Stimulated activated naive CD8-positive, alpha-beta T cell treated with anti-CD3 and anti-CD28 coated beads, Interleukin-15, Interleukin-2, amounts not matched to agents 100 U/mL and 50 U/mL, for 24 hours (primary cell): ENCODE results near the gene ACOT12.
"Not testable (repeated sequence)": the region's sequence is repeated elsewhere in the genome, so short reads cannot be mapped to it uniquely, and the experiment has no call there.

Experiments used
- ATAC-seq: fragments of 150-1000 bp; cut with Tn5 transposase; one replicate; pipeline ENCODE4 v1.10.0; 2021
- DNase-seq: peaks from one replicate; pipeline ENCODE4 v3.0.0; 2021

Gene ACOT12

DNA sequence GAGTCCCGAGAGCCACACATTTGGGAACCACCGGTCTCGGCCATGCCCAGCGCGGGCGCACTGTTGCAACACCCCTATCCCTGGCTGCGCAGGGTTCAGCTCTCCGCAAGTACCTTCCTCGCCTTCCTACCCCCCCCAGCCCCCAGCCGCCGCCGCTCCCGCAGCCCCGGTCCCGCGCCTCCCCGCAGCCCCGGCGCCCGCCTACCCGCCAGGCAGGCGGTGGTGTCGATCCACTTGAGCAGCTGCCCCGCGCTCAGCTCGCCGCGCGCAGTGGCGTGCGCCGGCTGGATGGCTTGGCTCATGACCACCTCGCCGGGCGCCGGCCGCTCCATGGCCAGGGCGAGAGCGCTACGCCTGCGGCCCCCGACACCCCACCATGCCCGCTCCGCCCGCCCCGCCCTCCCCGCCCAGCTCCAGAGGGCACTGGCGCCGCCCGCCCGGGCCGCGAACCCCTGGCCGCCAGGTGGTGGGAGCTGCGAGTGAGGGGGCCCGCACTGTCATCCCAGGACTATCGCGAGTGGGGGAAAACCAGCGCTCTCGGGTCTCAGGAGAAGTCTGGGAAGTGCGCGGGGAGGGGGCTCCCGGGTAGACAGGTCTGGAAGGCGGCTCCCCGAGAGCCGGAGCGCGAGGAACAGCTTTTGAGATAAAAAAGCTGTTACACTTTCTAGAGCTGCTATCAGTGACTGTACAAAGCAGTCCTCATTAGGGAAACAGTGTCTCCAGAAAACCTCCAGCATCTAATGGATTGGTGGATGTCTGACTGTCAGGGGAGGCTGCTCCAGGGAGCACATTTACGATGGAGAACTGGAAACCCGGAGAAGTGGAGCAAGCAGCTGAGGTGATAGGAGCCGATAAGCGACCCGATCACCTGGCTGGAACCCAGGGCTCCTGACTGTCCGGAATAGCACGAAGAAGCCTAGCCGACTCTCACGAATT, at the start of gene ACOT12:
ACOT12 (minus strand) TSS at position 352 of the 936 bp plus-strand sequence; CDS start at position 332, 20 bp downstream.
- peak; percentile 4 for DNase-seq
- ATAC-seq = no peak

DNA sequence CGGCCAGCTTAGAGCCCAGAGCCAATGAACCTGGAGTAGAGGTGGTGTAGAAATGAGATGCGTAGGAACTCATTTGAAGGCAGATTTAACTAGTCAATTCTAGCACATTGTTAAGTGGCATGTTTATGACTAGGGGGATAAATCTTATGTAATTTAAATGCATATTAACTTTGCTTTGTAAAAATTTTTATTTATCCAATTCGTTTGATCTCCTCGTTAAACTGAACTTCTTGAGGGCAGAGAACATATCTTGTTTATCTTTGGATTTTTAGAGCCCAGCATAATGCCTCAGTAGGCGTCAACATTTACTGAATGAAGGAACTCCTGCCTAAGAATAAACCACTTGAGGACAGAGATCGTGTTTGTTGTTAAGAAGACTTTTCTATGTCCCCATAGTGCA, 41.1 kb upstream of the ACOT12 start:
- no peak for DNase-seq
- no peak for ATAC-seq

DNA sequence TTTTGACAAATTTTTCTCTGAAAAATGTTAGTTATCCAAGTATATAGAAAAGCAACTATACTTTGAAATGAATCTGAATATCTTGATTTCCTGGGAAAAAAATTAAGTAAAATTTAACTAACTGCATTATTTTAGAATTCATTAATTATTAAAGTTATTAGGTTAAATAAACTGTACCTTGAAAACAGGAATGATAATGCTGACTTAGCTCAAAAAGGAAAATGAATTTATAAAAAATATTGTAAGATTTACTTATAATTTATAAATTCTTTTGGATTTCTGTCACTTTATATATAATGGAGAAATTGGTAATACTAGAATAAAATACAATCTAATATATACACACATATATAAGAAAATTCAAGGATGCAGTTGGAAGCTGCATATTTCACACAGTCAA, 36.1 kb upstream of the ACOT12 start:
- ATAC-seq (no peak), DNase-seq (no peak)

DNA sequence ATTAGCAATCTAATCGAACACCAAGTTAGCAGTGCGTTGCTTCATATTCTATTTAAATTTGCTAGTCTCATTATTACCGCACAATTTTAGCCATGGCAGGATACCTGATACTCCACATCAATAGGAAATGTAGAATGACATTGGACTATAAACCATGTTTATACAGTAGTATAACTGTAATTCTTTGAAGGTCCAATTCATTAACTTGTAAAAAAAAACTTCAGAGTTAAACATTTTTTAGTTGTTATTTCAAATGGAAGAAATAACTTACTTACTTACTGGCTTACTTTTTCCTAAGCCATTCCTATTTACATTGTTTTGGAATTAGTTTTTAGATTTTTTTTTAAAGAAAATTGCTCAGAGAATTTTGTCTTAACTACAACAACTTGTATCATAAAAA, 35.4 kb upstream of the ACOT12 start:
- ATAC-seq = no peak
- DNase-seq = no peak

DNA sequence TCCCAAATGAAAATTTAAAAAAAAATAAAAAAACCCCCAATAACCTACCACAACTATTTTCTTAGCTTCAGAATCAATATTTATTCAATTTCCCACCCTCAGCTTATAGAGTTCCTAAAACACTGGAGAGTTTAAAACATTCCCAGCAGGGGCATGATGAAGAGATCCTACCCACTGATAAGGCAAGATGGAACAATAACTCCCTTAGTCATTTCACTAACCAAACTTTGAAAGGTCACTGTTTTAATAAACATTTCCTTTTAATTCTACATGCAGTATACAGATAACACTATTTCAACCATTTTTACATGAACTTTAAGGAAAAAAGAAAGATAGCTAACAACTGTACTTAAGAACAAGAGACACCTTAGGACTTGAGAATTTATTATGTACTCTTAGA, 34.9 kb upstream of the ACOT12 start:
- no peak for DNase-seq
- no peak for ATAC-seq

DNA sequence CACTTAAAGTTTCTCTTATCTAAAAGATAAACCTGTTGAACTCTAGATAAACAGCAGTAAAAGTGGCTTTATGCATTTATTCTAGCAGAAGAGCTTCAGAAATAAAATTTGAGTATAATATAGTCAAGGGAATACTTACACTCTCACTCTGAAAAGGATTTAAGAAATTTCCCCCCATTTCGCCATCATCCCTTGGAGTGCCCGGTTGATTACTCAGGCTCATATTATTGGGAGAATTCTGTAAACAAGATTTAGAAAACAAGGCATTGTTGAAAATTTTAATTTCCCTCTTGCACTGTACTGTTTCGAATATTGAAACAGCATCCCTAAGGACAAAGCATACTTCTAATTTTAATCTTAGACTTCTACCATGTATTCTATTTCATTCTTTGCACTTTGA, 34.5 kb upstream of the ACOT12 start:
- DNase-seq (no peak), ATAC-seq (no peak)

DNA sequence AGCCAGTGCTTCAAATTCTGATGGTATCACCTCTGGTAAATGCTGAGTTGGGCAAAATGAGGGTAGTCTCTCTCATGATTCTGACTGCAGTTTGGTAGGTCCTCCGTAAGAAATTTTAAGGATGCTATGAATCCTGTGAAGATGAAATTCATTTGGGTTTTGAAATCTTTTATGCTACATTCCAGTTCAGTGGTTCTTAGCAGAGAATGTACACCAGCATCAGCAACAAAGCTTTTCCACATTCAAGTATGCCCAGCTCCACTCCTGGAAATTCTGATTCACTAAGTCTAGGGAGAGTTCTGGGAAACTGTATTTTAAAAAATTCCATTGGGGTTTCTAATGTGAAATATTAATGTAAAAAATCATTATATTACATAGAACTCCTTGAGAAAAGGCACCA, 33.6 kb upstream of the ACOT12 start:
- ATAC-seq = no peak

DNA sequence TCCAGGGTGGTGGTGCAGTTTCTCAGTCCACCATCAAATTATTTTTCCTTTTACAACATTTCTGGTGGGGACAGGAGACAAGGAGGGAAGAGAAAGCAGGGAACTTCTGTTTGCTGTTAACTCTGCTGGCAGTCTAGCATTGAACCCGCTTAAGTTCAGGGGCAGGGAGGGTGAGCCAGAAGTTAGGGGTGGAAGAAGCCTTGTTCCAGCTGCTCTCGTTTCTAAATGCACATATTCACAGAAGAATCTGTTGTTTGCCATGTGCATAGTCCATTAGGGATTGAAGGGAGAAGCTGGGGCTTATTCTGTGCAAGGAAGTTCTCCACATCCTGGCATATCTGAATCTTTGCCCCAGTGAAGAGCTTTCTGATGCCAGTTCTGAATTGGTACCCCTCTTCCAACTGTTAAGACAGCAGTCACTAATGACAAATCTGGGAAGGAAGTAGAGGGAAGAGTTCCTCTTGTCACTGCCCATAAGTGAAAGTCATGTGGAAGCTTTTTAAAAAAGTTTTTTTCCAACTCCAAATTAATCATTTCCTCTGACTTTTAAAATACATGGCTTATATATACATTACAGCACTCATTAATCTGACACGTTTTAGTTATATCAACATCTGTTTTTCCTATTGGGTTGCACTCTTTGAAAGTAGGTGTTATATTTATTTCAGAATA, 32.6 kb upstream of the ACOT12 start:
- DNase-seq = no peak

More for the DNA sequence above, 33.6 kb upstream of the ACOT12 start:
- DNase-seq = no peak

DNA sequence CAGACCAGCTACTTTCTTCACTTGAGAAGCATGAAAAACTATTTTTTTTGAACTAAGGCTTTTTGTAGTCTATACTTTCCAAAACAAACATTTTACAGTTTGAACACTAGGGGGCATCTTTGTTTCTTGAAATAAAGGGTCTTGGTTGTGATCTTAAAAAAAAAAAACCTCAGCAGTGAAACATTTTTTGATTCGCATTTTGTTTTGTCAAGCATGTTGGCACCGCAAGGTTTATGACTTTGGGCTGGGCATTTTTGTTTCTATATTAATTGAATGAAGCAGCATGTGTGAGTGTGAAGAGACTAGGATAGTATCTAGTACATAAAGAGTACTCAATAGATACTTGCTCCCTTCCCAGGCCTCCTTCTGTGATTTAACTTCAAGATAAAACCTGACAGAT, 31.6 kb upstream of the ACOT12 start:
- ATAC-seq = no peak
- no peak for DNase-seq

More for the DNA sequence above, 32.6 kb upstream of the ACOT12 start:
- ATAC-seq = no peak

DNA sequence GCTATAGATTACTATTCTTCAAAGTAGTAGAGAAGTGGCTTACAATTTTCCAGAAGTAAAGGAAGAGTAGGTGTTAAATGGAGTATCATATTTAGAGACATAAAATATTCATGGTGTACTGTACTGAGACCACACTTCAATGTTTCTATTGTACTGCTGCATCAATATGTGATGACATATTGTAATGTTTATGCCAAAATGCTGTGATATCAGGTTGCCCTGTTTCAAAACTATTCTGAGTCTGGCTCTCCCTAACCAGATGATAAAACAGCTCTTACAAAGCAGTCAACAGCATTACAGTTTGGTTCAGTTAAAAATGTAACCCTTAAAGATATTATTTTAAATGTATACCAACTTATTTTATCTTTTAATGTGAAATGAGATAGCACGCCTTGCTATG, 30.8 kb upstream of the ACOT12 start:
- DNase-seq (no peak), ATAC-seq (no peak)

DNA sequence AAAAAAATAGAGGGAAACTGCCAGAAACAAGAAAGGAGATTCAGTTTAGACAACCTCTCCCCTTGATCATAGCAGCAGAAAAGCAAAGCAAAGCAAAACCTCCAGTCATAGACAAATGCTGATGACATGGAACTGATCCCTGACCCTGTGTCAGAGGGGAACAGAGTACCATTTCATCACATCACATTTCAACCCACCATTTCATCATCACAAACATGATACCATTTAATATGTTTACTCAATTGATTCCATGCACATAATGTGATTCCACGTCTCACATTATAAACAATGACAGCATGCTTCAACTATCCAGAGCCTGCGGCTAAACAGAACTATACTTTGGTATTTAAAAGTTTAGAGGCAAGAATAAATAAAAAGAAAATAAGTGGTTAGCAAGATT, 28.7 kb upstream of the ACOT12 start:
- ATAC-seq (no peak), DNase-seq (no peak)

DNA sequence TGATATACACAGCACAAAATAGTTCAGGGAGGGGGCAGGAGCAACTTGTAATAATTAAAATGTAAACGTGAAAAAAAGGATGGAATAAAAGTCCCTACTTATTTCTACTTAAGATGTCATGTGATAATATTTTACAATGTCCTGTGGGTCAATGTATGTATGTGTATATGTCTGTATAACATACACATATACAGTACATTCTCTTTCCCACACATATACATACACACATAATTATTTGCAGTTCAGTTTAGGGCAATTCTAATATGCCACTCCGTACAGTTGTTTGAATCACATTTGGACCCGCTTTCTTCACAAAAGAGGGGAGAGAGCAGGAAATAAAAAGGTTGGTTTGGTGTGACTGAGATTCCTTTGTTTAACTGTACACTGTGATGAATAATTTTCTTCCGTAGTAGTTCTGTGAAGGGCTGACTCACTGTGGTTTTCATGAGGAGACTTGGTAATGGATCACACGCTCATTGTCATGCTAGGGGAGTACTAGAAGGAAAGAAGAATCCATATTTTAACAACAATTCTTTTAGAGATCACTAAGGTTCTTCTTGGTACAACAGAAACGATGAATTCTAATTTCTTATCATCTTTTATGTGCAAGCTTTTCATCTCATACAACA, 26.2 kb upstream of the ACOT12 start:
- no peak for DNase-seq
- peak; percentile 100 for ATAC-seq

DNA sequence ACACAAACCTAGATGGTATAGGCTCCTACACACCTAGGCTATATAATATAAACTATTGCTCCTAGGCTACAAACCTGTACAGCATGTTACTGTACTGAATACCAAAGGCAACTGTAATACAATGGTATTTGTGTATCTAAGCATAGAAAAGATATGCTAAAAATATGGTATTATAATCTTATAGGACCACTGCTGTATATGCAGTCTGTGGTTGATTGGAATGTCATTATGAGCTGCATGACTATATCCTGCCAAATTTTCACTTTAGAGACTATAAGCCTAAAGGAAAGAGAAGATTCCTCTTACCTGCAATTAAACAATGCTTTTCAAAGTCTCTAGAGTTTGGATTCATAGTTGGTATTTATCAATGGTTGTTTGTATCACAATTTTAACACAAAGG, 24.7 kb upstream of the ACOT12 start:
- no peak for DNase-seq
- ATAC-seq = no peak

DNA sequence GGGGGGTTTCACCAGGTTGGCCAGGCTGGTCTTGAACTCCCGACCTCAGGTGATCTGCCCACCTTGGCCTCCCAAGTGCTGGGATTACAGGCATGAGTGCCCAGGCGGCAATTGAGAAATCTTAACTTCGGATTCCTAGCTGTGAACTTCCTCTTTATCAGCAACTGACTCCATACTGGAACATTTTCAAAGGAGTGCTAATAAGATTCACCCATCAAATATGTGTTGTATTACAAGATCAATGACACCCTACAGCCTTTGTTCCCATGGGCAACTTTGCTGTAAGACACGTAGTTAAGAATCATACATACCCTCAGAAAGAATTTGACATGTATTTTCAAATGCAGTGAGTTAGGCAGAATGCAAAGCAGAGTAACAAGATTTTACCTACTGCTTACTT, 23.1 kb upstream of the ACOT12 start:
- no peak for ATAC-seq
- no peak for DNase-seq

DNA sequence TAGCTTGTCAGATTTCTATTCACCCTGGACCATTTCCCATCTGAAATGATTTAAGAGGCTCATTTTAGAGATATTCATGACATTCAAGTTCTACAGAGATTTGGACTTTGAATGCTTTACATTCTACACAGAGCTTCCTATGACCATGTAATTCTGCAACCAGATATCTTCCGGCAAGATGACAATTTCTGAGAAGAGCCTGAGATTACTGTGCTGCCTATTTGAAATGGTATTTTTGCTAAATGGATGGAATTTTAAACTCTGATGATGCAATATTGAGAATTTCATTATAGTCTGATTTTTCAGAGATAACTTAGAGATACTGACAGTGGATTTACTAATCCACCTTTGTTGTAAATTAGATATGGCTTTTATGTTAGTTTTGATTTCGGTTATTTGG, 16.0 kb upstream of the ACOT12 start:
- ATAC-seq = no peak
- no peak for DNase-seq

DNA sequence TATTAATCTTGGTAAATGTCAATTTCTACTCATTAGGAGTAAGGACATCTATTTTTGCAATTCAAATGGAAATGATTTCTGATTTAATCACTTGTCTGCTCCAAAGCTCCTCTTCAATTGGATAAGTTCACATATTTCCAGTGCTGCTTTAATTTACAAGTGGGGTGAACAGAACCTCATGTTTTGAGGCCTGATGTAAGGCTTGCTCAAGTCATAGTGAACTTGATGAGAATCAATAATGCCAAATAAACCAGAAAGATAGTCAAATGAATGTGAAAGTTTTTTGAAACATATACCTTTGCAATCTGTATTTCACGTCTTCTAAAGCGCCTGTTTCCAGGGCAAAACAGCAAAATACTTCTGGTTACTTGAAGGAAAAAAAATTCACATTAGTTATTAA, 15.4 kb upstream of the ACOT12 start:
- no peak for ATAC-seq

DNA sequence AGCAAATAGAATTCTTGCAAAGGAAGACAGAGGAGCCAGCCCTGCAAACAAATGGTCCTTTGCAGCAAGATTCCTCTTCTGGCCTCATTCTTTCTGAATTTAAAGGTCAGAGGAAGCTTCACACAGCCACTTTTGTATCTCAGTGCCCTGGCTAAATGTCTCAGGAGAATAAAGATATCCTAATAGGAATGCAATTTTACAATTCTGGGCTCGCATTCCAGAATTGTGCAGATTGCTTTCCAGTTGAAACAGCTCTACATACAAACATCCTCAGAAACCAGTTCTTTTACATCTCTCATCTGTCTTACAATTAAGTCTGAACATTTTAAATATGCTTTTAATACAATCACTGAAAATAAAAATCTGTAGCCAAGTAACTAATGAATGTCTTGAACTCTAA, 14.6 kb upstream of the ACOT12 start:
- no peak for DNase-seq
- ATAC-seq = no peak

More for the DNA sequence above, 15.4 kb upstream of the ACOT12 start:
- DNase-seq = no peak

DNA sequence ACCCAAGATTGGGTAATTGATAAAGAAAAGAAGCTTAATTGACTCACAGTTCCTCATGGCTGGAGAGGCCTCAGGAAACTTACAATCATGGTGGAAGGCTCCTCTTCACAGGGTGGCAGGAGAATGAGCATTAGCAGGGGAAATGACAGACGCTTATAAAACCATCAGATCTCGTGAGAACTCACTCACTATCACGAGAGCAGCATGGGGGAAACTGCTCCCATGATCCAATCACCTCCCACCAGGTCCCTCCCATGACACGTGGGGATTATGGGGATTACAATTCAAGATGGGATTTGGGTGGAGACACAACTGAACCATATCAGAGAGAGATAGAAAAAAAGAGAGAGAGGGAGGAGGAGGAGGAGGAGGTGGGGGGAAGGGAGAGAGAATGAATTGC, 13.9 kb upstream of the ACOT12 start:
- ATAC-seq, DNase-seq: not testable (repeated sequence)

DNA sequence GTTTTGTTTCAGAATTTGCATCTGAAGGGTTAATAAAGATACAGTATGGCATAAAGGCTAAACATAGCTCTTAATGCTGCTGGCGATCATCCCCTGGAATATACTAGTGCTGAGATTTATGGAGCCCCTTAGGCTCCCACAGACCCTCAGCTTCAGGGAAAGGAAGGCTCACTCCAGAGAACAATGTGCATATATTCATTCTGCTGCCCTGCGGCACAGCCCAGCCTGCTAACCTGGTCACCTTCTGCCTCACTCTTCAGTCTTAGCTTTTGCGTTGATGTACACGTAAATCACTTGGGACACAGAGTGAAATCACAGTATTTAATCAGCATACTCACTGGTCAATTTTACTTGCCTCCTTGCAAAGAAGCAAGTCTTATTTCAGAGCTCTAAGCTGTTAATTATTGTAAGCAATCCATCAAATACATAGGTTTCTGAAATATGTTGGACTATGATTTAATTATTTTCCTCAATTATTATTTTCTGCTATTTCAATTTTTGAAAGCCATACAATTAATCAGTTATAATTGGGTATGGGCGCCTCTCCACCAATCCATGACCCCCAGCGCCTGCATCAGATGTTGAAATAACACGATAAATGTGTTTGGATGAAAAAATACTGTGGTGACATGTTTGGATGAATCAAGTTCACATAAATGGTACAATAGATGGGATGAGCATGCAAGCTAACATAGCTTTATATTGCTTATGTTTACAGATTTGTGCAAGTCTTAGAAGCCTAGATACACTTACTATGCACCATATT, 11.4 kb upstream of the ACOT12 start:
- ATAC-seq = no peak

DNA sequence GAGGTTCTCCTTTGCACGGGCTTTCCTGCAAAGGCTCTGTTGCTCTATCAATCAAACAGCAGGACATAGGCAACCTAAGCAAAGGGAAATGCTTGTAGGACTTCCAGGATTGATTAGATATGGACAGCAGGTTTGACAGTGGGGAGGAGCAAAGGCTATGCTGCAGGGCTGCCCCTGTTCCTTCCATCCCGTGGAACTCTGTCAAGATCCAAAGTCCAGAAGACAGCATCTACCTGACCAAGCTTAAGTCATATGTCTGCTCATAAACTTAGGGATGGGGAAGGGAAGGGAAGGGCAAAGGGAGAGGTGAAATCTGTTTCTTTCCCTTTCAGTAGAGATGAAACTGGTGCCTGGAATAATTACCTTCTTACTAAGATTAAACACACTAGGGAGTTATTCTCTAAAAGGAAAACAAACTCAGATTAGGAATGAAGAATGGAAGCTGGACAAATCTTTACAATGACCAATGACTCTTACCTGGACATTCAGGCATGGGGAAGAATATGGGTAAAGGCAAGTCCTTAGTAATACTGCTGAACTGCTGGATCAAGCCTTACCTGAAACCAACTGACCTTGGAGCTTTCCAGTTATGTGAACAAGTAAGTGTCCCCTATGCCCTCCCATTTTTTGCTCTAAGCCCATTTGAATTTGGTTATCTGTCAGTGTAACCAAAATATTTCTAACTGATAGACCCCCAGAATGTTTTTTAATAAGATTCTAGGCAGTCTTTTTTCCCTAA, 8.4 kb upstream of the ACOT12 start:
- ATAC-seq = no peak
- DNase-seq = no peak

More for the DNA sequence above, 11.4 kb upstream of the ACOT12 start:
- no peak for DNase-seq

DNA sequence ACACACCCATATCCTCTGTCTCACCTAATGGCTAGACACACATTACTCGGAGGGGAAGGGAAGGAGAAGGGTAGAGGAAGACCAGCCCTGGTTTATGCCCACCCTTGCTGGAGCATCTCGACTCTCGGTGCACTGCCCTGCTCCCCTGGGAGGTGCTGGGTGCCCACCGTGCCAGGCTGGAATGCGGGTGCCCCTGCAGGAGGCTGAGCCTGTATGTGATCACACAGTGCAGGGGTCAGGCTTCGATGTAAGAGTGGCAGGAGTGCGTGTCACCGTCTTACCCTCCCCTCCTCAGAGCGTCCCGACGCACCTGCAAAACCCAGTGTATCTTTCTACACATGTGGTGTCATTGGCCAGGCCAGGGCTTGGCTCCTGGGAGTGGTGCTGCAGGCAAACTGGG, 7.3 kb upstream of the ACOT12 start:
- DNase-seq (no peak), ATAC-seq (no peak)

DNA sequence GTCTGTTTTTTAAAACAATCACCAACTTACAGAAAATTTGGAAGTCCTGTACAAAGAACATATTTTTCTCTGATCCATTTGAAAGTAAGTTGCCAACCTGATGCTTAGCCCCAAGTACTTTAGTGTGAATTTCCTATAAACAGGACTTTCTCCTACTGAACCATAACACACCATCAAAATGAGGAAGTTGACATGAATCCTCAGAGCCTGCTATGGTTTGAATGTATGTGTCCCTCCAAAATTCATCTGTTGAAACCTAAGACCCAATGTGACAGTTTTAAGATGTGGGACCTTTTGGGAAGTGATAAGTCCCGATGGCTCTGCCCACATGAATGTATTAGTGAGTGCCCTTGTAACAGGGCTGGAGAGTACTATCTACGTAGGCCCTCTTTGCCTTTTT, 6.4 kb upstream of the ACOT12 start:
- DNase-seq = no peak
- no peak for ATAC-seq
